ENCODE measurements around the gene CST11. TPM values are rescaled to one million over a fixed set of nuclear protein-coding genes. Genes with fewer than 3 reads are reported as not detected.

Gene CST11
- total RNA-seq, 1 experiment from 2014 or later, result not detected

DNA sequence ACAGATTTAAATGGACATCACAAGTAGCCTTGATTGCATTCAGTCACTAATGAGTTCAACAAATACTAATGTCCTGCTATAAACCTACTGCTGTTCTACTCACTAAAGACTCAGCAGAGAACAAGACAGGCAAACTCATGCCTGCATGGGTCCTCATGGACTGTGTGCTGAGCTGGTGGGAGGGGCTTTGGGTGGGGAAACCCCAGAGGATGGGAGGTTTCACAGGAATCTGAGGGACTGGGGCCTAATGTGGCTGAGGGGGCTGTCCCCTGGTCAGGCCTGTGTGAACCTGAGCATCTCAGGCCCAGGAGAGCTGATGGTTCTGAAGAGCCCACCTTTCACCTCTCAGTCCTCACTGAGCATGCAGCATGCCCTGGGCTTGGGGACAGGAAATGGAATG lies 39.6 kb upstream of the CST11 start:
- Mint-ChIP-seq H3K36me3 (ENCODE audit: insufficient read depth, unreplicated experiment) (no peaks in the 10 kb centered on the region), H3K4me1 (ENCODE audit: insufficient read depth, unreplicated experiment) (no peaks in the 10 kb centered on the region), H3K27ac (ENCODE audit: low read depth, unreplicated experiment) (no peak overlapping the region), H3K9me3 (ENCODE audit: unreplicated experiment) (peaks cover 7% of the 10 kb centered on the region), H3K27me3 (ENCODE audit: insufficient read depth, unreplicated experiment) (no peaks in the 10 kb centered on the region), H3K4me3 (ENCODE audit: unreplicated experiment) (no peak overlapping the region)
- intact Hi-C loops (cut with micrococcal nuclease), result no loop called here
- DNase-seq (ENCODE audit: unreplicated experiment), result no peak
- no TSS peak for BruUV-seq (replicated peaks)
- no peak for TF ChIP-seq CTCF (IDR thresholded peaks at IDR 0.05; ENCODE audit: unreplicated experiment)
- CTCF ChIA-PET, result interaction anchor here (0.6 kb wide), 1 partner anchor 510 kb away, joined by 4 read pairs; no protein-coding TSS in a partner anchor
- POLR2A ChIA-PET, result no interaction called here

- no peak within 1 kb of the TSS for H3K4me3 Mint-ChIP-seq (ENCODE audit: unreplicated experiment)
- H3K9me3 Mint-ChIP-seq (ENCODE audit: unreplicated experiment), result peaks cover 11% of the 10 kb centered on the region
- H3K4me1 Mint-ChIP-seq (ENCODE audit: insufficient read depth, unreplicated experiment), result no peaks in the 10 kb centered on the region
- no TSS peak for BruUV-seq (replicated peaks)
- CTCF ChIA-PET, result interaction anchor here (0.6 kb wide), 1 partner anchor 180 kb away, joined by 3 read pairs; no protein-coding TSS in a partner anchor
- intact Hi-C loops (cut with micrococcal nuclease), result no loop called here
- POLR2A ChIA-PET, result interaction anchor here (0.7 kb wide), 1 partner anchor 458 kb away, joined by 3 read pairs; no protein-coding TSS in a partner anchor
- H3K36me3 Mint-ChIP-seq (ENCODE audit: insufficient read depth, unreplicated experiment), result no peaks in the 10 kb centered on the region
- no peak within 1 kb of the TSS for H3K27ac Mint-ChIP-seq (ENCODE audit: low read depth, unreplicated experiment)
- no peak for TF ChIP-seq CTCF (IDR thresholded peaks at IDR 0.05; ENCODE audit: unreplicated experiment)
- no peak for DNase-seq (ENCODE audit: unreplicated experiment)
- H3K27me3 Mint-ChIP-seq (ENCODE audit: insufficient read depth, unreplicated experiment), result no peaks in the 10 kb centered on the region
Observed at GRCh38 chr20:23490817-23491216, 38.1 kb upstream of the CST11 start, which contains the start of gene CST8. CST8 (plus strand) TSS chr20:23491117; CDS start chr20:23491668, 551 bp downstream.

GRCh38 chr20:23488996-23489395 lies 36.3 kb upstream of the CST11 start:
- intact Hi-C loops (cut with micrococcal nuclease), result no loop called here
- no peak for TF ChIP-seq CTCF (IDR thresholded peaks at IDR 0.05; ENCODE audit: unreplicated experiment)
- Mint-ChIP-seq H3K27me3 (ENCODE audit: insufficient read depth, unreplicated experiment) (no peaks in the 10 kb centered on the region), H3K9me3 (ENCODE audit: unreplicated experiment) (peaks cover 11% of the 10 kb centered on the region), H3K4me1 (ENCODE audit: insufficient read depth, unreplicated experiment) (no peaks in the 10 kb centered on the region), H3K4me3 (ENCODE audit: unreplicated experiment) (no peak overlapping the region), H3K36me3 (ENCODE audit: insufficient read depth, unreplicated experiment) (no peaks in the 10 kb centered on the region), H3K27ac (ENCODE audit: low read depth, unreplicated experiment) (no peak overlapping the region)
- no TSS peak for BruUV-seq (replicated peaks)
- ChIA-PET POLR2A (no interaction called here), CTCF (interaction anchor here (0.6 to 1.0 kb wide), 3 partner anchors 19 to 120 kb away, joined by 3 read pairs; no protein-coding TSS in a partner anchor)
- DNase-seq (ENCODE audit: unreplicated experiment), result no peak

GRCh38 chr20:23488470-23488869 lies 35.8 kb upstream of the CST11 start:
- peaks cover 11% of the 10 kb centered on the region for H3K9me3 Mint-ChIP-seq (ENCODE audit: unreplicated experiment)
- CTCF ChIA-PET, result interaction anchor here (0.6 to 1.0 kb wide), 3 partner anchors 20 to 120 kb away, joined by 3 read pairs; no protein-coding TSS in a partner anchor
- H3K27me3 Mint-ChIP-seq (ENCODE audit: insufficient read depth, unreplicated experiment), result no peaks in the 10 kb centered on the region
- POLR2A ChIA-PET, result no interaction called here
- intact Hi-C loops (cut with micrococcal nuclease), result no loop called here
- no peak for TF ChIP-seq CTCF (IDR thresholded peaks at IDR 0.05; ENCODE audit: unreplicated experiment)
- no peak overlapping the region for H3K27ac Mint-ChIP-seq (ENCODE audit: low read depth, unreplicated experiment)
- BruUV-seq (replicated peaks), result no TSS peak
- no peaks in the 10 kb centered on the region for H3K4me1 Mint-ChIP-seq (ENCODE audit: insufficient read depth, unreplicated experiment)
- DNase-seq (ENCODE audit: unreplicated experiment), result no peak
- no peak overlapping the region for H3K4me3 Mint-ChIP-seq (ENCODE audit: unreplicated experiment)
- H3K36me3 Mint-ChIP-seq (ENCODE audit: insufficient read depth, unreplicated experiment), result no peaks in the 10 kb centered on the region
